GM18868 (cell line): ENCODE data around the gene PRRC2A.

Source experiments
- ATAC-seq: cut with Tn5 transposase; IDR thresholded peaks from one replicate; pipeline ENCODE4 v1.9.1; 2021; ENCODE audit warnings: mild to moderate bottlenecking, moderate library complexity; ENCODE audit not compliant: unreplicated experiment

The PRRC2A gene

DNA sequence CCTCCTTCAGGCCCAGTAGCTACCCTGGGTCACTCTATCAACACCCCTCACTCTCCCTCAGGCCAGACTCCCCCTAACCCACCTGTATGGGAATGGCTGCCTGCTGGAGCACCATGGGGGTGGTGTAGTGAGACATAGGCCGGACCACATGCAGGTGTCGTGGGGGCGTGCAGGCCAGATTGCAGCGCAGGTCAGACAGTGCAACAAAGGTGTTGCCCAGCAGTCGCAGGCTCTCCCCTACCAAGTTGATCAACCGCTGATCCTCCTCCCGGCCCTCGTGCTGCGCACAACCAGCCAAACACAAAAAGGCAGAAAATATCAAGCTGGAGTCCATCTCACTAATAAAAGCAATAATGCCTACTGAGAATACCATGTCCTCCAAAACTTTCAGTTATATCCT is 24.8 kb downstream of the PRRC2A start:
- ATAC-seq = no peak

DNA sequence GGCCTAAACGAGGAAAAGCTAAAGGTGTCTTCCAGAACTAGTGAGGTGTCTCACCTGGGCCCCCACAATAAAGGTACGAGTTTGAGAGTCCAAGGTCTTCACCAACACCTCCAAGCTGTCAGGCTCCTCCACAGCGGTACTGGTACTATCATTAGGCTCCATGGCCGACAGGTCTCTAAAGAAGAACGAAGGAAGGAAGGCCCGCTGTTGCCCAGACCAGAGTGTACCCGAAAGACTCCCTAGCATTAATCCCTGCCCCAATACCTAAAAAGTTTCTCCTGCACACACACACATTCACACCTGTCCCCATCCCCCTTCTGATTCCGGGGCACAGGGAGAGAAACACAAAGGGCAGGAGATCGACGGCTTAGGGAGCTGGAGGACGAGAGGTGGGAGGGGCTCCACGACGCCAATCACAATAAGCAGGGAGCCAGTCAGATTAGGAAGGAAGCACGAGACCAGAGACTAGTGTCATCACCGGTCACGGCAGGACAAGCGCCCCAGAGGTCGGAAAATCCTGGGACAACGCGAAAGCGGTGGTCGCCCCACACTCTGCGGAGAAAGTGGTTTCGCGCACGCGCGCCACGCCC is 31.2 kb downstream of the PRRC2A start:
- ATAC-seq = peak; percentile 33

DNA sequence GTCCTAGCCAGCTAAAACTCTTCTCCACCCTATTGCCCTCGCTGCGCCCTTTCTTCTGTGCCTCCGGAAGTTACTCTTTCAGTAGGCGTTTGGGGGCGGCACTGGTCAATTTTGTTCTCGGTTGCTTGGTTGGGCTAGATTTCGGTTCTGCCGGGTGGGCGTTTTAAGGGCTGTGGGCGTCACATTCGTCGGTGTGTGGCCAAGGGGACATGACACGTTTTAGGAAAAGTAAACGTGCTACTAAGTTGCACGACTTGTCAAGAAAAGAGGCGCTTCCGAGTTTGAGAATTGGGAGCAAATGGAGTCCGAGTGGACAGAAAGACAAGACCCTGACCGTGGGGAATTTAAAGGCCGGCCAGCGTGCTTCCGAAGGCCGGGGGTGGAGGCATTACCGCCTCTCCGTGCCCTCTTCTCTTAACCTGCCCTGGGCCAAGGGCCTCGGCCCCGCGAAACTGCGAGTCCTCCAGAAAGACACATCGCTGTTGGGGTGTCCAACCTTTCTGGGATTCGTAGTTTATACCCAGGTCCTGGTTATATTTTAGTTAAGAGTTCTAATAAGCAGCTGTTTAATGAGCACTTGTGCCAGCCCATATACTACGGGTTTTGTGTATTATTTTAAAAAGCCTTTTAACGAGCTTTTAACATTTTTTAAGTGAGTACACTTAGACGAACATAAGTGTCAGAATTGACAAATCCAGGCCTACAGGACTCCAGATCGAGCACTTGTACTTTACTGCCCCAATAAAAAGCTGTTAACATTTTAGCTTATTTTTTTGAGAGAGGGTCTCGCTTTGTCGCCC is 32.6 kb downstream of the PRRC2A start:
- ATAC-seq = peak; percentile 60

DNA sequence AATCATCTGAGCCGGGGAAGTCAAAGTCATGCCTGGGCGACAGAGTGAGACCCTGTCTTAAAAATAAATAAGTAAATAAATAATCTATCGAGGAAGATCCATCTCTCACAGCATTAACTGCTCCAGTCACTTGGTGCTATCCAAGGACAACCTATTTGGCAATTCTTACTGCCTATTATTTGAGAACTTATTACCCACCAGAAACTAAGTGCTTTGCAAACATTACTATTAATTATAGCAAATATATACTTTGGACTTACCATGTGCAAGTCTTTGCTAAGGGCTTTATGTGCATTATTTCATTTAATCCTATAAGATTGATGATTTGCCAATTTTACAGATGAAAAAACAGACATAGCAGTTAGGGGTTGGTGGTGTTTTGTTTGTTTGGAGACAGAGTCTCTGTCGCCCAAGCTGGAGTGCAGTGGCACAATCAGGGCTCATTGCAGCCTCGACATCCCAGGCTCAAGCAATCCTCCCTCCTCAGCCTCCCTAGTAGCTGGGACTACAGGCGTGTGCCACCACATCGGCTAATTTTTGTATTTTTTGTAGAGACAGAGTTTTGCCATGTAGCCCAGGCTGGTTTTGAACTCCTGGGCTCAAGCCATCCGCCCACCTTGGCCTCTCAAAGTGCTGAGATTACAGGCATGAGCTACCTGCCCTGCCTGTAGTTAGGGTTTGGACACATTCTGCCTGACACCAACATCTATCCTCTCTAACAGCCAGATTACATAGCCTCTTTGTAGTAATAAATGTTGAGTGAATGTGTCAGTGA is 34.2 kb downstream of the PRRC2A start:
- ATAC-seq = no peak

DNA sequence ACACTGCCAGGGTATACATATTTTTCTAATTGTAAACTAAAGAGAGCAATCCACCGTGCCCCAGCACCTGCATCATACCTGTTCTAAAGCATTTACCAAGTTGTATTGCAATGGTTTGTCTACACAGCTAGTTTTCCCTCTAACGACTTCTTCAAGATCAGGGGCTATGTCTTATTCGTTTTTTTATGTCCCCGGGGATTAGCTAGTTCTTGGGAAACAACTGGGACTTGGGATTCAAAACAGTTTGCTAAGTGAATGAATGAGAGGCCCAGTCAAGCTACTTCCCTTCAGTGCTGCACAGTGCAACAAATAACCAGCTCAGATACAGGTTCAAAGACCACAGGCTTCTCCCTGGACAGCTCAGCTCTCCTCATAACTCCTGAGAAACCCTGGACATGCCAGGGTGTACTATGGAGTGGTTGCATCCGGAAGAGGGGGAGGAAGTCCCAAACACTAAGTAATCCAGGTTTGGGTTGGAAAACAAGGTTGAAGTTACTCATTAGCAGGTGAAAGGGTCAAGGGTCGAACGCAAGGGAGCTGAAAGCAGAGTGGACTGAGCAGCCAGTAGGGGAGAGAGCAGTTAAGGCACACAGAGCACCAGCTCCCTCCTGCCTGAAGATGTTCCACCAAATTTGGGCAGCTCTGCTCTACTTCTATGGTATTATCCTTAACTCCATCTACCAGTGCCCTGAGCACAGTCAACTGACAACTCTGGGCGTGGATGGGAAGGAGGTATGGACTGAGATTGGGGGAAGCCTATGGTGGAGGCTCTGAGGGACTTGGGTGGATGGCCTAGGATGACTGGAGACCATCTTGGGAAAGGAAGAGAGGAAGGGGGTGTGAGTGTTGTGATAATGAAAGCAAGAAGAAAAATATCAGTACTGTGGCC is 35.1 kb downstream of the PRRC2A start, which contains the start of gene APOM:
Gene APOM, plus strand, starts transcription at position 546 of the 889 bp plus-strand sequence. Its CDS starts 73 bp downstream, at position 619.
- ATAC-seq = no peak

DNA sequence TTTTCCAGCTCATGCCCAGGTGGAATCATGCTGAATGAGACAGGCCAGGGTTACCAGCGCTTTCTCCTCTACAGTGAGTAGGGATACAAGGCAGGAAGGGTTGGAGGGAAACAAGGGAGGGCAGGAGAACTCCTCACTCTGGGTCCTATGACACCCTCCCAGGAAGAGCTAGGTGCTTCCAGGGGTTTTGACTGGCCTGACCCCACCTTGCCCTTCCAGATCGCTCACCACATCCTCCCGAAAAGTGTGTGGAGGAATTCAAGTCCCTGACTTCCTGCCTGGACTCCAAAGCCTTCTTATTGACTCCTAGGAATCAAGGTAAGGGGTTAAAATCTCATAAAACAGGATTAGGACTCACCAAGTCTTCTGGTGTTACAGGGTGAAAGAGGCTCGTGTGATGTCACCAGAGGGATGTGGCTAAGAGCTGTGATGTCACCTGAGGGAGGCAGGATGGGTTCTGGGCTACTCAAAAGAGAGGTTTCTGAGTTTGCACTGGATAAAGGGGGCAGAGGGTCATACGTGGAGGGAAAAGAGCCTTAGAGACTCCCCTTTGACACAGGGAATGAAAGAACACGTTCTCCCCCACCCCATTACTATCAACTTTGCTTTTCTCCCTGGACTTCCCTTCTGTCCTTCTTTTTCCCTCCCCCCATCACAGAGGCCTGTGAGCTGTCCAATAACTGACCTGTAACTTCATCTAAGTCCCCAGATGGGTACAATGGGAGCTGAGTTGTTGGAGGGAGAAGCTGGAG is 37.1 kb downstream of the PRRC2A start:
- no peak for ATAC-seq

DNA sequence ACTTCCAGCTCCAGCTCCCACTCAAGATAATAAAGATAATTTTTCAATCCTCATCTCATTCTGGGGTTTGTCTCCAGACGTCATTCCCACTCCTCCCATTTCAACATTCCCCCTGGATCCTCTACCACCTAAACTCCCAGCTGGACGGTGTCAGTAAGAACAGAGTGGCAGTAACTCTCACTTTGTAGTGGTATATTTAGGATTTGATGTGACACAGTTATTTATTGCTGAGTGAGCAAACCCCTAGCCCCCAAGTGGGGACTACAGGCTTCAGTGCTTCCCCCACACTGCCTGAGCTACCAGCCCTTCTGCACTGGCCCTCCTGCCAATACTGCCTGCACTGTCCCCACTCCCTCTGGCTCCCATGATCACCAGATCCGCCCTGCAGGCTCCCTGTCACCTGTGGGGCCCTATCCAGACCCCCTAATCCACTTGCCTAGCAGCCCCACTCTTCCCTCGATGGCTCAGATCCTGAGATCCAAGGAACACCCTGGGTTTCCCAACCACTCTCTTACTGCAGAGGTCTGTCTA is 37.7 kb downstream of the PRRC2A start:
- no peak for ATAC-seq

DNA sequence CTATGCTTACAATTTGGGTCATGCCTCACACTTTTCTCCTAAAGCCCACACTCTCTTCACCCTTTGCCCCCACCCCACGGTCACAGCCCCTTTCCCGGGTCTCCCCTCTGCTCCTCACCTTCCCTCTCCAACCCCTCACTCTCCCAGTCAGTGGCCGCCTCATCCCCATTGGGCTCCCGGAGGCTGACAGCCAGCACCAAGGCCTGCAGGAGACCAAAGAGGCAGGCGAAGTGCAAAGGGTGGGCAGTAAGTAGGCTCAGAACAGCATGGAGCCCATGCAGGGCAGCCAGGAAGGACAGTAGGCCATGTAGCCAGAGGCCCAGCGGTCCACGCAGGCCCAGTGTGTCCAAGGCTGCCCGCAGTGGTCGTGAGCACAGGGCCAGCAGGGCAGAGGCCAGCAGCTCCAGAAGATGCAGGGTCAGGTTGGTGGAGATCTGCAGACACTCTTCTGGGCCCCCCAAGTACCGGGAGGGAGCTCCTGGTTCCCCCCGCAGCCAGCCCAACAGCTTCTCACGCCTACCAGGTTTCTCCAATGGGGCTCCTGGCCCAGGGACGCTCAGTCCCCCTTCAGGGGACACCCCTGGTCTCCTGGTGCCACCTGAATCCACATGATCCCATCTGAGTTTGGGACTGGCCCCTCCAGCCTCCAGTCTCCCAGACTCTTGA is 38.6 kb downstream of the PRRC2A start:
- no peak for ATAC-seq

DNA sequence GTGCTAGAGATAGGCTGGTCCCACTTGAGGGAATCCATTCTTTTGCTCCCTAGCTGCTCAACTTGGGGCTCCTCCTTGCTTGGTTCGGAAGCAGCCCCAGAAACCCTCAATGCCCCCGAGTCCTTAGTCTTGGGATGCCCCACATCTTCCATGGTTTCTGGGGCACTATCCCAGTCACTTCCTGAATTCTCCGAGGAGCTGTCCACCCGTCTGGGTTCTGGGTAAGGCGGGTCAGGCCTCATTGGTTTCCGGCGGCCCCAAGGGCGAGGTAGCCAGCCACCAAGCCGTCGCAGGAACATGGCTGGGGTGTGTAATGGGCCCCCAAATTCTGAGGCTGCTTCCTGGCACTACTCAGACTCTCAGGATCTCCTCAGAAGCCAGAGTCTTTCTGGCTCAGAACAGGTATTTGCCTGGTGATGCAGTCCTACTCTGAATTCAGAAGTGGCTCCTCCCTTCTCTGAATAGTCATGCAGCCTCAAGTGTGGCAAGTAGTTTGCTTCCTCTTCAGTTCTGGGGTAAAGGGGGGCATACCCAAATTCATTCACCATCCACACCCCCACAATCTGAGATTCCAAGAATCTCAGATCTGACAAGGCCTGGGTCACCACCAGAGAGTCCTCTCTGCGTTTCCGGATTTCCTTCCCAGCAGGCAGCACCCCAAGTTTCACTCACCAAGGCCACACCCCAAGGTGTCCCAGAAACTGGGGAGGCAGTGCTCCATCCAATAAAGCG is 39.3 kb downstream of the PRRC2A start:
- ATAC-seq = no peak

DNA sequence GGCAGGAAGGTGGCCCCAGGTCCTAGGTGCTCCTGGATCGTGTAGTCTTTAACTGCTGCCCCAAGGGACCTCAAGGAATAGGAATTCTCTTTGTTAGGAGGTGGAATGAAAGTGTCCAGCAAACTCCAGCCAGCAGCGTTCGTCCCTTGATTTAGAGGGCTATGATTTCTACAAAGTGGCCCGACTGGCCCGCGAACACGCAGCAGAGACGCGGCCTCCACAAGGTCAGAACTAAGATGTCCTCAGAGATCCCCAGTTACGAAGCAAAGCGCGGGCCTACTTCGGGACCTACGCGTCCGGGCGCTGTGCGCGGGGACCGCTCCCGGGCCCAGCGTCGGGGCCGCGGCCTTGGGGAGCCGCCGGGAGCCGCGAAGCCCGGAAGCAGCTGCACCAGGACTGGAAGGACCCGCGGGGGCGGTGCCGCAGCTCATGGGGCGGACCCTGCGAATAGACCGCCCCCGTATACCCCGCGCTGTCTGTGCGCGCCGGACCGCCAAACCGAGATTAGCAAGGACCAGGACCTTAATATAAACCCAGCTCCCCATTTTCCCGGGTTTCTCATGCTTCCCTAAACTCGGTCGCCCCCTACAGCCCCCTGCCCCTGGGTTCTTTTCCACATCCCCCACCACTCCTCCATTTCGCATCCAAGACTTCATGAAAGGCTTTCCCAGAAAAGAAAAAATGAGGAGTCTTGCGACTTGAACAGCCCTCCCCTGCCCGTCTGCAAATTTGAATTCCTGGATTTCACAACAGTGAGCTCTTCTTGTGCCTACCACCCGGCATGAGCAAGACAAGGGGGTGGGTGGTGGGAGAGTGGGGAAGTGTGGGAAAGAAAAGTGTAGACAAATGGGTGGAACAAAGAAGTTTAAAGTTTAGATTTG is 40.1 kb downstream of the PRRC2A start, which contains the start of gene C6orf47:
Gene C6orf47, minus strand, starts transcription at position 398 of the 881 bp plus-strand sequence. CDS start 831 bp downstream, outside the sequence.
- ATAC-seq = peak; percentile 62

DNA sequence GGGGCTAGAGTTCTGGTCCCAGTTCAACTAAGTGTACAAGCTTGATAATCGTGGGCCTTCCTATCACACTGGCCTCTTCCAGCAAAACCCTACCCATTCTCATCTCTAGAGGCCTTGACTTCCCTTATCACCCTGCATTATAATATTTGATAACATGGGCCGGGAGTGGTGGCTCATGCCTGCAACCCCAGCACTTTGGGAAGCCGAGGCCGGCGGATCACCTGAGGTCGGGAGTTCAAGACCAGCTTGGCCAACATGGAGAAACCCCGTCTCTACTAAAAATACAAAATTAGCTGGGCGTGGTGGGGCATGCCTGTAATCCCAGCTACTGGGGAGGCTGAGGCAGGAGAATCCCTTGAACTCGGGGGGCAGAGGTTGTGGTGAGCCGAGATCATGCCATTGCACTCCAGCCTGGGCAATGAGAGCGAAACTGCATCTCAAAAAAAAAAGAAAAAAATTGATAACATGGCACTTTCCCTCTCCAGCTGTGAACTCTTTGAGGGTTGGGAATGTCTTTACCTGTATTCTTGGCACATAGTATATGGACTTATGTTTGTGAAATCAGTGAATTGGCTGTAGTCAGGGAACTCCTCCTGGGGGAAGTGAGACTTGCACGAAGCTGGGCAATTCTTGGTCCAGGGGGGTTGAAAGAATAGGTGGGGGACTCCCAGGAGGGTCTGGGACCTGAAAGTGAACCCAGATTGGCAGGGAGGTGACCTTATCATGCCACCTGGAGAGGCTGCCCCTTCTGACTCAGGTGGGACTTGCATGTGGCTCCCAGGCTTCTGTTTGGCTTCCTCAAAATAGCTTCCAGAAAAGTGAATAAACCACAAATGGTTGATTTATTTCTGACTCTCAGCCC is 41.0 kb downstream of the PRRC2A start:
- ATAC-seq = no peak

DNA sequence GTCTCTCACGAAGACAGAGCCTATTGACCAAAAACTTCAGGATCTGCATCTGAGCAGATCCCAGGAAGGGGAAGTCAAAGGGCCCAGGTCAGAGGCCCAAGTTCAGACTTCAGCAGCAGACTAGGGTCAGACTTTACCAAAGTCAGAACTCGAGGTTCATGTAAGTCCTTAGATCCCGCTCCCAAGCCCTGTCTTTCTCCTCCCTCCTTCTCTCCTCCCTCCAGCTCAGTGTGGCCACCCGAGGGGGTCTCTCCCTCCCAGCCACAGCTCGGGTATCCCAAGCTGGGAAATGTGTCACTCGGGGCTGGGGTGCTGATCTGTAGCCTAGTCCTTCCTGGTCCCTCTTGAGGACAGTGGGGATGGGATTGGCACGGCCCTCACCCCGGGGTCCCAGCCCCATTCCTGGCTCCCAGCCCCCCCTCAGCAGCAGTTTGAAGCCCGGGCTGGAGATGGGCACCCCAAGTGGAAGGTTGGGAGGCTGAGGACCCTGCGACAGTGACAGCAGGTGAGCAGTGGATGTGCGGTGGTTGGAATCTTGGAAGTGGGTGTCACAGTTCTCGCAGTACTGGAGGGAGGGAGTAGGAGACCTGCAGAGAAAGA is 41.7 kb downstream of the PRRC2A start:
- no peak for ATAC-seq

DNA sequence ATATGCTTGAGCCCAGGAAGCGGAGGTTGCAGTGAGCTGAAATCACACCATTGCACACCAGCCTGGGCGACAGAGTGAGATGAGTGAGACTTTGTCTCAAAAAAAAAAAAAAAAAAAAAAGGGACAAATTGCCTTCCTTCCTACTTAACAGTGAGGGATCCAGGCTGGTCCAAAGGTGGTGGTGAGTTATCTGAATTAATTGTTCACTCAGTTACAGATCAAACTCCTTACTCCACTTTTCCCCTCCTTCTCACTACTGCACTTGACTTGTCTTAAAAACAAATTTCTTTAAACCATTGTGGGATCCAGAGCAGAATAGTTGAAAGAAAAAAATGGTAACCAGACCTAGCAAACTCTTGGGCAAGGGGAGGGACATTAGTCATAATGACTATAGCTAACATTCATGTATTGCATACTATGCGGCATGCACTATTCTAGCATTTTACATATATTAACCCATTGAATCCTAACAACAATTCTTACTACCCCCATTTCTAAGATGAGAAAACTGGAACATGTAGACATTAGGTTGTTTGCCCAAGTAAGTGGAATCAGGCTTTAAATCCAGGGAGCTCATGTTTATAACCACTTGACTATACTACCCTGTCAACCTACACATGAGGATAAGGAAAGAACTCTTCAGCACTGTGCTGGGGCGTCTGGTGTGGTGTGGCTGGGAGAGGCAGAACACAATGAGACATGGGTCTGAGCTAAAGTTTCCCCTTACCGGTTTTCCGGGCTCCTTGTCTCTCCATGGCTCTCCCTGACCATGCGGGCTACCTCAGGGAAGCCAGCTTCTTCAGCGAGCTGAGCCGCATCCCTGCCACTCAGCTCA is 42.8 kb downstream of the PRRC2A start:
- ATAC-seq = no peak

DNA sequence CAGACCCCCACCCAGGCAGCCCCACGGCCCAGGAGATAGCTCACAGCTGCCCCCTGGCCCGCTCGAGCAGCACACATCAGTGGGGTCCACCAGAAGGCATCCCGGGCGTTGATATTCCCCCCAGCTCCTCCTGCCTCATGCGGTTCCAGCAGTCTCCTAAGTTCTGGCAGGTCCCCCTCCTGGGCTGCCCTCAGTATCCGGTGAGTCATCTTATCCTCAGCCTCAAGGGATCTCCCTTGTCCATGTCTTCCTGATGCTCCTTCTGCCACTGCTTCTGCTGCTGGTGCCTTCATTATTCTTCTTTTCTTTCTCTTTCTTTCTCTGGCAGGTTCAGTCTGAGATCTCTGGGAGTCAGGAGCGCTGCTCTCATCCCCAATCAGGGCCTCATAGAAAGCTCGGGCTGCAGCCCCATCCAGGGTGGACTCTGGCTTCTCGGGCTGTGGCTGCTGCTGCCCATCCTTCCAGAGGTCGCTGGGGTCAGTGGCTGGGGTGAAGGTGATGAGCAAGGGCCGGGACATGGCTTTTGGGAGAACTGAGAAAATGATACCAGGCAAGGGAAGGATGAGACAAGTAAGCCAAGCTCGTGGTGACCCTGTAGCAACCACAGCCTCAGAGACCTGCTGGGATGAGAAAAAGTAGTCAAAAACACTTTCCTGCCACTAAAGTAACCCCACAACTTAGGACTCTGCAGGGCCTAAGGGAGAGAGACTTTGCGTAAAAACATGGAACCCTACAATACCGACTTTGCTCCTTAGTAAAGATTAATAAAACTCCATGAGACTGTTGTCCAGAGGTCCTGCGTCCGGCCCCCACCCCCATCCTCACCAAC is 43.7 kb downstream of the PRRC2A start:
- no peak for ATAC-seq
